ENCODE data around the gene LPAR1. TPM values are rescaled to one million over a fixed set of nuclear protein-coding genes. Genes with fewer than 3 reads are reported as not detected.

Gene LPAR1
- total and polyA plus RNA-seq, 2 of the 8 experiments (the other 6 are each of a cell fraction or from before 2014, with no cell fraction given): 3.4 to 5.1 TPM

DNA sequence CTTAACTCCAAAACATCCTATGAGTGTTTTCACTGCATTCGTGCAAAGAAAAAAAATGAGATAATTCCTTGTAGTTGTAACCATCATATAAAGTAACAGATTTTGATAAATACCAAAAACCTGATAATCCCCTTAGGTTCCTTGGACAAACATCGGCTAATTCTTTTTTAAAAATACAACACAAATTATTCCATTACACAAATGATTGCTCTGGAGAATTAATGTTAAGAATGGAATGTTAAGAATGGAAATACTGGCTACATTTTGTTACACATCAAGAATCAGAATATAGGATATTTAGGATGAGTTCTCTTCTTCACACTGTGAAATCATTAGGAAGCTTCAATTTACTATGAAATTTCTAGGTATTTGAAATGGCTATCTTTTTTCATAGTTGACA is 139.4 kb downstream of the LPAR1 start (continued):
- TF ChIP-seq, protein P1, sequence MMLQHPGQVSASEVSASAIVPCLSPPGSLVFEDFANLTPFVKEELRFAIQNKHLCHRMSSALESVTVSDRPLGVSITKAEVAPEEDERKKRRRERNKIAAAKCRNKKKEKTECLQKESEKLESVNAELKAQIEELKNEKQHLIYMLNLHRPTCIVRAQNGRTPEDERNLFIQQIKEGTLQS (IDR thresholded peaks at IDR 0.05; ENCODE audit: insufficient read depth, low read depth, low read length): no peak
- TF ChIP-seq JUND (IDR thresholded peaks at IDR 0.05; ENCODE audit: low read length): no peak
- no peak for TF ChIP-seq PHF8 (conservative IDR thresholded peaks at IDR 0.05; ENCODE audit: low read depth, low read length)
- no peak for TF ChIP-seq POLR2AphosphoS5 (IDR thresholded peaks at IDR 0.05; ENCODE audit: low read depth, low read length)
- TF ChIP-seq CTBP2 (IDR thresholded peaks at IDR 0.05; ENCODE audit: borderline replicate concordance, insufficient read depth, insufficient read length, low read length): no peak
